Endothelial cell of umbilical vein (primary cell): ENCODE data around the gene DGAT2.
A peak's percentile ranks its signal among the peaks of the same experiment; 100 is the strongest.

ENCODE experiments used
- EZH2 ChIP-seq: IDR thresholded peaks from 2 replicates; pipeline ENCODE4 v1.6.1; 2012; ENCODE audit warnings: borderline replicate concordance, low read depth, mild to moderate bottlenecking, moderate library complexity, low read length, inconsistent platforms; ENCODE audit not compliant: severe bottlenecking
- POLR2AphosphoS5 ChIP-seq: IDR thresholded peaks from 2 replicates; pipeline ENCODE4 v1.6.1; 2012; ENCODE audit warnings: low read depth, mild to moderate bottlenecking, control low read depth, low read length, moderate library complexity; ENCODE audit not compliant: insufficient read depth
- TF ChIP-seq, protein P1 (sequence below), 2 donors: IDR thresholded peaks; 1 replicate in 1 of 2; 2 replicates in 1 of 2; pipeline ENCODE4 v1.5.1; 2011; ENCODE audit warnings: low read length in 2 of 2, mild to moderate bottlenecking in 2 of 2, moderate library complexity in 2 of 2, control low read depth in 1 of 2, inconsistent platforms in 1 of 2, low read depth in 1 of 2; ENCODE audit not compliant: insufficient read depth in 1 of 2; ENCODE audit errors: extremely low read depth in 1 of 2

DNA sequence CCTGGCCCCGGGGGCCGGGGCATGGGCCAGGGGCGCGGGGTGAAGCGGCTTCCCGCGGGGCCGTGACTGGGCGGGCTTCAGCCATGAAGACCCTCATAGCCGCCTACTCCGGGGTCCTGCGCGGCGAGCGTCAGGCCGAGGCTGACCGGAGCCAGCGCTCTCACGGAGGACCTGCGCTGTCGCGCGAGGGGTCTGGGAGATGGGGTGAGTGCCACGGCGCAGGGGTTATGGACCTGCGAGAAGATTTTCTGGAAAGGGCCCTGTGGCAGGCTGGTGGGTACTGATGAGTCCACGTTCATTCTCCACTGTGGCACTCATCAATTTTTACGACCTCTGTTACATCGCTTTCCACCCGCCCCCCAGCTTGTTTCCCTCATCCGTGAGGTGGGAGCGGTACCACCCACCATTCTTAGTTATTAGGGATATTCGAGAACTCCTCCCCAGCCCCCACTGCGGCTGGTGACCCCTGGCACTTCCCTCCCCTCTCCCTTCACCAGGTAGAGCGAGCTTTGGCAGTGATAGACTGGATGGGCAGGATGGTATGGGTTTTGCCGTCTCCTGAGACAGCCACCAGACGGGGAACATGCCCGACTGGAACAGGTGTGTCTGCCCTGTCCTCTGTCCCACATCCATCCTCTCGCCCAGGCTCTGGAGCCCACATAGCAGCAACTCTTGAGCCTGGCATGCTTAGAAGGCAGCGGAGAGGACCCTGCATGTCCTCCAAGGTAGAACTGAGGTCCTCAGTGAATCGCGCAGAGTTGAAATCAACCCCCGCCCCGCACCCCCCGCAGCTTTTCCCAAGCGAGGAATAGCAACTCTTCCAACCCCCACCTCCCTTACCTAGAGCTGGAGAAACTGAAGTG is 562 bp downstream of the DGAT2 start:
- TF ChIP-seq EZH2 = peak; percentile 75
- TF ChIP-seq, protein P1, sequence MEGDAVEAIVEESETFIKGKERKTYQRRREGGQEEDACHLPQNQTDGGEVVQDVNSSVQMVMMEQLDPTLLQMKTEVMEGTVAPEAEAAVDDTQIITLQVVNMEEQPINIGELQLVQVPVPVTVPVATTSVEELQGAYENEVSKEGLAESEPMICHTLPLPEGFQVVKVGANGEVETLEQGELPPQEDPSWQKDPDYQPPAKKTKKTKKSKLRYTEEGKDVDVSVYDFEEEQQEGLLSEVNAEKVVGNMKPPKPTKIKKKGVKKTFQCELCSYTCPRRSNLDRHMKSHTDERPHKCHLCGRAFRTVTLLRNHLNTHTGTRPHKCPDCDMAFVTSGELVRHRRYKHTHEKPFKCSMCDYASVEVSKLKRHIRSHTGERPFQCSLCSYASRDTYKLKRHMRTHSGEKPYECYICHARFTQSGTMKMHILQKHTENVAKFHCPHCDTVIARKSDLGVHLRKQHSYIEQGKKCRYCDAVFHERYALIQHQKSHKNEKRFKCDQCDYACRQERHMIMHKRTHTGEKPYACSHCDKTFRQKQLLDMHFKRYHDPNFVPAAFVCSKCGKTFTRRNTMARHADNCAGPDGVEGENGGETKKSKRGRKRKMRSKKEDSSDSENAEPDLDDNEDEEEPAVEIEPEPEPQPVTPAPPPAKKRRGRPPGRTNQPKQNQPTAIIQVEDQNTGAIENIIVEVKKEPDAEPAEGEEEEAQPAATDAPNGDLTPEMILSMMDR (IDR thresholded peaks at IDR 0.05; ENCODE audit: extremely low read depth in 1 of 2, insufficient read depth in 1 of 2, low read depth in 1 of 2, low read length in 2 of 2) = no peak
- TF ChIP-seq POLR2AphosphoS5 = no peak
